ENCODE data around the gene RUNX3. TPM values are rescaled to one million over a fixed set of nuclear protein-coding genes. Genes with fewer than 3 reads are reported as not detected.

Gene RUNX3
- total RNA-seq, 4 donors from 2014 or later: 0.26 to 1.7 (median 1.6) TPM; not detected in 1

DNA sequence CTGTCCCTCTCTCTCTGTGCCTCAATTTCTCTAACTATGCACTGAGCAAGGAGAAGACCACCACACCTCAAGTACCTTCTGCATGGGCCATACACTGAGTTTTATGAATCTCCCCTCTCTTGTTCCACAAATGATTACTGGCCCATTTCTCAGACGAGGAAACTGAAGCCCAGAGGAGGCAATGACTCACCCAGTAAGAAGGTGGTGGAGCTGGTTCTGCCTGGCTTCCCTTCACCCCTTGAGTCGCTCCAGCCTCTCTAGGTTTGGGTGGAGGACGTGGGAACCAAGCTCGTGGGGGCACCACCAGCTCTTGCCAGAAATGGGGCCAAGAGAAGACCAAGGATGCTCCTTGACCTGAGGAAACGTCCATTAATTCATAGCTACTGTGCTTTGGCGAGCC is 21.3 kb upstream of the RUNX3 start:
- intact Hi-C loops (cut with DNase I; ENCODE audit: low total_unique reads): no loop called here
- H3K27me3 ChIP-seq: no peaks in the 10 kb centered on the region
- no peak for DNase-seq
- H3K4me3 ChIP-seq: no peak overlapping the region
- H3K27ac ChIP-seq: no peak overlapping the region
- no peaks in the 10 kb centered on the region for H3K36me3 ChIP-seq
- no peaks in the 10 kb centered on the region for H3K9me3 ChIP-seq
- no peak for TF ChIP-seq CTCF (IDR thresholded peaks at IDR 0.05)
- H3K4me1 ChIP-seq: no peaks in the 10 kb centered on the region

DNA sequence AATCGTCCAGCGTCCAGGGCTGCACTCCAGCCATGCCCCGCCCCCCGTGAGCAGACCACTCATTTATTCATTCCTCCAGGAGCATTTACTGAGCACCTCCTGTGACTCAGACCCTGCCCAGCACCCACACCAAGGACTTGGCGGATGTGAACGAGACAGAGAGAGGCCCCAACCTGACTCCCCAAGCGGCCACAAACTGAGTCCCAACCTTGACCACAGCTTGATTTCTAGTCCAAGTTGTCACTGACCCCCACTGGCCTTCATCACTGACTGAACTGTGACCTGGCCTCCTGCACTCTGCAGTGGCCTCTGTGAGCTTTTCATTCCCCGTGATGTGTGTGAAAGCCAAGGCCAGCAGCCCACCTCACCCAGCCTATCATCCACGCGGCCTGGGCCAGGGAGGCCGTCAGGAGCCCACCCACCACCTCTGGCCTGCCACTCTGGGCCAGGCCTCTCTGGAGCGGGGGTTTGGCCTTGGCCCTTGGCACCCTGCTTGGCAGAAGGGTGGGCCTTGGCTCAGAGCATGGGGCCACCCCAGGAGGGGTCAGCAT is 19.3 kb upstream of the RUNX3 start:
- Histone ChIP-seq H3K9me3 (no peaks in the 10 kb centered on the region), H3K4me1 (no peaks in the 10 kb centered on the region), H3K27me3 (no peaks in the 10 kb centered on the region), H3K27ac (no peak overlapping the region), H3K4me3 (no peak overlapping the region), H3K36me3 (no peaks in the 10 kb centered on the region)
- no peak for DNase-seq
- TF ChIP-seq CTCF (IDR thresholded peaks at IDR 0.05): no peak
- TF ChIP-seq POLR2A (IDR thresholded peaks at IDR 0.05): no peak
- intact Hi-C loops (cut with DNase I; ENCODE audit: low total_unique reads): no loop called here

DNA sequence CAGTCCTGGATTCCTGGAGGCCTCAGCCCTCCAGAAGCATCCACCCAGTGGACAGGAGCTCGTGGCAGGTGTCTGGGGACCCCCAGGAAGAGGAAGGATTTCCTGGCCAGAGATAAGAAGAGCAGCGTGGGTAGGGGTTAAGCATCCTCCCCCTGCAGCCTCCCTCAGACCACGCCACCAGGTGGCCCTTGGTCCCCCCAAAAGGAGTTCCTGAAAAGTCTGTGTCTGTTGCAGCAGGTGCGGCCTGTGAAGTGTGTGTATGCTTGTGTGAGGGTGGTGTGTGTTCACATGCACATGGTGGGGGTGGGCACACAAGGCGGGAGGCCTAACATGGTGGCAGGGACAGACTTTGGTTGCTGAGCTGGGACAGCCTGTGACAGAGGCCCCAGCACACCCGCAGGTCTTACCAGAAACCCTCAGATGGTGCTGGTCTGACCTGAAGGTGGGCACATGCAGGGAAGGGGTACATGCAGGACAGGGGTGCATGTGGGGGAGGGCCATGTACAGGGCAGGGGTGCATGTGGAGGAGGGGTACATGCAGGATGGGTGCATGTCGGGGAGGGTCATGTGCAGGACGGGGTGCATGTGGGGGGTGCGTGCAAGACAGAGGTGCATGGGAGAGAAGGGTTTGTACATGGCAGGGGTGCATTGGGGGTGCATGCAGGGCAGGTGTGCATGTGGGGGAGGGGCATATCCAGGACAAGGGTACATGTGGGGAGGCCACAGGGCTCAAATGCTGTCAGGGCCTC is 18.2 kb upstream of the RUNX3 start:
- H3K27me3 ChIP-seq: no peaks in the 10 kb centered on the region
- H3K4me3 ChIP-seq: no peak overlapping the region
- H3K4me1 ChIP-seq: no peaks in the 10 kb centered on the region
- H3K9me3 ChIP-seq: no peaks in the 10 kb centered on the region
- intact Hi-C loops (cut with DNase I; ENCODE audit: low total_unique reads): no loop called here
- DNase-seq: no peak
- no peak overlapping the region for H3K27ac ChIP-seq
- no peaks in the 10 kb centered on the region for H3K36me3 ChIP-seq
- TF ChIP-seq POLR2A (IDR thresholded peaks at IDR 0.05): no peak
- no peak for TF ChIP-seq CTCF (IDR thresholded peaks at IDR 0.05)

DNA sequence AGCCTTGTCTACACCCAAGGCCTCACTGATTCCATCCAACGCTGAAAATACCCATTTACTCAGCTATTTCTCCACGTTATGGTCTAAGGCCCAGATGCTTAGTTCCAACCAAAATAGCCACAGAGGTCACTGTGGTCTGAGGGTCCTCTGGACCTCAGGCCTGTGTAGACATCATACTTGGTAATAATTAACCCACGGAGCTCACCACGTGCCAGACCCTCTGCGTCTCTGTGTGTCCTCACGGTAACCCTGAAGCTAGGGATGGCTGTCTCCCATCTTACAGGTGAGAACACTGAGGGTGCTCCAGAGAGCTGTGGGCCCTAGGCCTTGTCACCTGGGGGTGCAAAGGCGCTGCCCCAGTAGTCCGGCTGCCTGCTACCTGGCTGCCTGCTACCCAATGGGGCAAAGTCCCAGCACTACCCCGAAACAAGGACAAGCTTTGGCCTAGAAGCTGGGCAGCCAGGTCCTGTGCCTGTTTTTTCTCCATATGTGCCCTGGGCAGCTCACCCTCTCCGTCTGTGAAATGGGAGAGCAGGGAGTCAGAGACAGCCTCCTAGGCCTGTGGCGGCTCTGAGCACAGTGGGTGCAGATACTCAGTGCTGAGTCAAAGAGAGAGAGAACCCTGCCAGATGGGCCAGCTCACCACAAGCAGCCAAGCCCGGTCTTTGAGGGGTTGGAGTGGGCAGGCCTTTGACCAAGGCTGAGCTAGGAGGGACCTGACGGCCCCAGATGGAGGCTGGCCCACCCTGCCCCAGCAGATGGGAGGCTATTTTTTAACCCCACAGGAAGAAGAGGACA is 17.0 kb upstream of the RUNX3 start:
- TF ChIP-seq POLR2A (IDR thresholded peaks at IDR 0.05) (no peak), CTCF (IDR thresholded peaks at IDR 0.05) (no peak)
- intact Hi-C loops (cut with DNase I; ENCODE audit: low total_unique reads): no loop called here
- Histone ChIP-seq H3K4me1 (no peaks in the 10 kb centered on the region), H3K27me3 (no peaks in the 10 kb centered on the region), H3K9me3 (no peaks in the 10 kb centered on the region), H3K36me3 (no peaks in the 10 kb centered on the region), H3K4me3 (no peak overlapping the region), H3K27ac (no peak overlapping the region)
- DNase-seq: no peak

Data from uterus (tissue), 4 donors.